ENCODE measurements around the gene UPF3A.
A peak's percentile ranks its signal among the peaks of the same experiment; 100 is the strongest.
"Not testable (repeated sequence)": the region's sequence is repeated elsewhere in the genome, so short reads cannot be mapped to it uniquely, and the experiment has no call there.

Gene UPF3A

DNA sequence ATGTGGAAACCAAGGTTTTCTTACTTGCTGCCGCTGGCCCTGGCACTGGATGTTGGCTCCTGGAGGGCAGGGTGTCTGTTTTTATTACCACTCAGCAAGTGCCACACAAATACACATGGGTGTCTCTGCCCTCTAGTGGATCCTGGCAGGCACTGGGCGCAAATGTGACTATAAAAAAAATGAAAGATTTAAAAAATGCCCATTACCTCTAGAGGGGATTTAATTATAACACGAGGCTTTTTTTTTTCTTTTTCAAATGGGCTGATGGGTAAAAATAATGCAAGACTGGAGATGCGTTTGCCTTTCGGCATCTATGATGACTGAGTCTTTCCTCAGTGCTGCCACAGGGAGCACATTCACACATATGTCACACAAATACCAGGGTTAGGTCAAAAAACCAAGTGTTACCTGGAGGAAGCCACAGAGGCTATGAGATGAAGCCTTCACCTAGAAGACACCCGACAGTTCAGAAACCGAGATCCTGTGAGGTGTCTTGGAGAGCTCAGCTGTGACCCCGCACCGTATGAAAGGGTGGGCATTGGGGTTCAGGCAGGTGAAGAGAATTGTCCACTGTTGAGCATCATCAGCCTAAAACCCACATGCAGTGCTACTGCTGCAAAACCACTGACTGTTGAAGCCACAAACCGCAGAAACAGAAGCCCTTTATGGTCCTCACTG, 58.6 kb downstream of the UPF3A start:
- no peak for DNase-seq

GRCh38 chr13:114341003-114341777, 59.8 kb downstream of the UPF3A start:
- no peak for DNase-seq

DNA sequence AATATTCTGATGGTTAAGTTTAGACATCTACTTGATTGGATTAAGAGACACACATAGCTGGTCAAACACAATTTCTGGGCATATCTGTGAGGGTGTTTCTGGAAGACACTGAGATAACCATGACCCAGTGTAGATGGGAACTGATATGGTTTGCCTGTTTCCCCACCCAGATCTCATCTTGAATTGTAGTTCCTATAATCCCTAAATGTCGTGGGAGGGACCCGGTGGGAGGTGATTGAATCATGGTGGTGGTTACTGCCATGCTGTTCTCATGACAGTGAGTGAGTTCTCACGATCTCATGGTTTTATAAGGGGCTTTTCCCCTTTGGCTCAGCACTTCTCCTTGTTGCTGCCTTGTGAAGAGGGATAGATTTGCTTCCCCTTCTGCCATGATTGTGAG, 65.9 kb downstream of the UPF3A start:
- not testable (repeated sequence) for DNase-seq

- DNase-seq, result peak; percentile 47
Observed at GRCh38 chr13:114352763-114353162, 71.4 kb downstream of the UPF3A start.

DNA sequence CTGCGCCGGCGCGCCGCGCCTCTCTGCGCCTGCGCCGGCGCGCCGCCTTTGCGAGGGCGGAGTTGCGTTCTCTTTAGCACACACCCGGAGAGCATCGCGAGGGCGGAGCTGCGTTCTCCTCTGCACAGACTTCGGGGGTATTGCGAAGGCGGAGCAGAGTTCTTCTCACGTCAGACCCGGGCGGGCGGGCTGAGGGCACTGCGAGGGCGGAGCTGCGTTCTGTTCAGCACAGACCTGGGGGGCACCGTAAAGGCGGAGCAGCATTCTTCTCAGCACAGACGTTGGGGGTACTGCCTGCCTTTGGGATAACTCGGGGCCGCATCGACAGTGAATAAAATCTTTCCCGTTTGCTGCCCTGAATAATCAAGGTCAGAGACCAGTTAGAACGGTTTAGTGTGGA, 72.0 kb downstream of the UPF3A start:
- DNase-seq, result not testable (repeated sequence)

Measured in activated CD4-positive, CD25-positive, alpha-beta regulatory T cell treated with anti-CD3 and anti-CD28 coated beads, Interleukin-2, amount 50 U/mL, for 72 hours (primary cell).